H1 (cell line): ENCODE measurements around the gene FAF2. TPM values are rescaled to one million over a fixed set of nuclear protein-coding genes. Genes with fewer than 3 reads are reported as not detected.

ENCODE experiments used
- CTCF ChIA-PET: fragments of 300-600 bp; sonication (Branson Sonifier 250); formaldehyde crosslinking; loops from one replicate; lab custom pipeline; 2021; ENCODE audit not compliant: partially characterized antibody; lab: Charles Lee
- POLR2A ChIA-PET: fragments of 300-600 bp; sonication (Branson Sonifier 250); formaldehyde crosslinking; loops from one replicate; lab custom pipeline; 2021; ENCODE audit warnings: inconsistent platforms; ENCODE audit not compliant: partially characterized antibody; lab: Charles Lee
- DNase-seq, 2 experiments: peaks; one replicate each; pipeline versions ENCODE4 v3.0.0 to v3.0.0-alpha.2; 2010 to 2022; ENCODE audit warnings: low spot score in 2 of 2, low read depth in 1 of 2, mixed read lengths in 1 of 2
- FAIRE-seq: peaks from 2 replicates; lab custom pipeline; 2011; peaks lifted over from hg19 to GRCh38; lab: Jason Lieb, UNC
- H2AFZ ChIP-seq: 2 replicates; pipeline ENCODE4 v1.8.1; 2012; ENCODE audit warnings: low read length, inconsistent platforms
- H2AK5ac ChIP-seq: 2 replicates; pipeline ENCODE4 v1.6.1; 2013; ENCODE audit warnings: low read depth, low read length
- H2BK120ac ChIP-seq: replicated peaks from 2 replicates; pipeline ENCODE3; 2013; ENCODE audit warnings: low read depth, low read length, inconsistent platforms
- H2BK12ac ChIP-seq: 2 replicates; pipeline ENCODE4 v1.6.1; 2013; ENCODE audit warnings: low read depth, low read length
- H2BK15ac ChIP-seq: 2 replicates; pipeline ENCODE4 v1.6.1; 2013; ENCODE audit warnings: low read length
- H2BK20ac ChIP-seq: 2 replicates; pipeline ENCODE4 v1.6.1; 2013; ENCODE audit warnings: low read length
- H2BK5ac ChIP-seq: 2 replicates; pipeline ENCODE4 v1.6.1; 2013; ENCODE audit warnings: low read depth, low read length
- H3K14ac ChIP-seq: 2 replicates; pipeline ENCODE4 v1.6.1; 2013; ENCODE audit warnings: inconsistent platforms; ENCODE audit not compliant: insufficient read length
- H3K18ac ChIP-seq: 2 replicates; pipeline ENCODE4 v1.6.1; 2013; ENCODE audit warnings: low read length; ENCODE audit errors: extremely low read depth
- H3K23ac ChIP-seq: 2 replicates; pipeline ENCODE4 v1.6.1; 2013; ENCODE audit warnings: inconsistent platforms; ENCODE audit not compliant: insufficient read length
- H3K23me2 ChIP-seq: 2 replicates; pipeline ENCODE4 v1.6.1; 2013; ENCODE audit warnings: low read depth, low read length
- H3K27ac ChIP-seq: 2 replicates; pipeline ENCODE4 v1.6.1; 2011; ENCODE audit warnings: low read depth, low read length, inconsistent platforms
- H3K27me3 ChIP-seq, 4 experiments: replicated peaks in 1 of 4; 1 replicate in 1 of 4; 2 replicates in 3 of 4; pipeline versions ENCODE4 v1.6.1 to v1.8.1; 2011 to 2013; ENCODE audit warnings: low read length in 3 of 4, mild to moderate bottlenecking in 3 of 4, inconsistent platforms in 2 of 4, mixed read lengths in 2 of 4, moderate library complexity in 1 of 4; ENCODE audit not compliant: control insufficient read depth in 3 of 4, insufficient read depth in 3 of 4; ENCODE audit errors: extremely low read depth in 1 of 4
- H3K36me3 ChIP-seq, 4 experiments: 2 replicates each; pipeline versions ENCODE4 v1.6.1 to v1.8.1; 2011 to 2013; ENCODE audit warnings: mild to moderate bottlenecking in 4 of 4, low read length in 3 of 4, moderate library complexity in 2 of 4, control low read depth in 1 of 4, inconsistent platforms in 1 of 4; ENCODE audit not compliant: insufficient read depth in 4 of 4, control insufficient read depth in 2 of 4
- H3K4ac ChIP-seq: replicated peaks from 2 replicates; pipeline ENCODE3; 2013; ENCODE audit warnings: low read length, low read depth, mixed read lengths, inconsistent platforms; ENCODE audit not compliant: insufficient read length
- H3K4me1 ChIP-seq, 4 experiments: replicated peaks in 1 of 4; 1 replicate in 1 of 4; 2 replicates in 3 of 4; pipeline versions ENCODE4 v1.6.1 to v1.8.1; 2011 to 2013; ENCODE audit warnings: low read length in 3 of 4, inconsistent platforms in 2 of 4, mixed read lengths in 1 of 4; ENCODE audit not compliant: insufficient read depth in 4 of 4, control insufficient read depth in 3 of 4
- H3K4me2 ChIP-seq, 2 experiments: 2 replicates each; pipeline versions ENCODE4 v1.6.1 to v1.8.1; 2011 to 2013; ENCODE audit warnings: low read depth in 2 of 2, low read length in 2 of 2, control low read depth in 1 of 2, inconsistent platforms in 1 of 2, mild to moderate bottlenecking in 1 of 2; ENCODE audit not compliant: insufficient read depth in 1 of 2
- H3K4me3 ChIP-seq, 4 experiments: fragments of 200-600, 300-600 bp in 1 of 4; sonication (generic), shearing (Covaris generic), sonication (Bioruptor Twin) in 1 of 4; 2 replicates each; pipeline versions ENCODE4 v1.5.1 to v1.8.1; 2011 to 2016; ENCODE audit warnings: low read length in 4 of 4, low read depth in 3 of 4, control low read depth in 2 of 4, inconsistent platforms in 2 of 4, mild to moderate bottlenecking in 2 of 4, mixed read lengths in 1 of 4, moderate library complexity in 1 of 4; ENCODE audit not compliant: insufficient read depth in 2 of 4; ENCODE audit errors: extremely low read depth in 1 of 4
- H3K56ac ChIP-seq: replicated peaks from 2 replicates; pipeline ENCODE3; 2013; ENCODE audit warnings: low read depth, mild to moderate bottlenecking, mixed read lengths, low read length, inconsistent platforms; ENCODE audit not compliant: insufficient read length
- H3K79me1 ChIP-seq: 2 replicates; pipeline ENCODE4 v1.6.1; 2013; ENCODE audit warnings: low read depth, low read length, control low read depth
- H3K79me2 ChIP-seq, 2 experiments: 2 replicates each; pipeline versions ENCODE4 v1.6.1 to v1.8.1; 2012 to 2013; ENCODE audit warnings: low read length in 2 of 2, mild to moderate bottlenecking in 2 of 2, inconsistent platforms in 1 of 2; ENCODE audit not compliant: insufficient read depth in 2 of 2, control insufficient read depth in 1 of 2
- H3K9ac ChIP-seq, 4 experiments: replicated peaks in 1 of 4; 1 replicate in 1 of 4; 2 replicates in 3 of 4; pipeline versions ENCODE4 v1.6.1 to v1.8.1; 2011 to 2013; ENCODE audit warnings: low read depth in 3 of 4, low read length in 3 of 4, control low read depth in 2 of 4, mild to moderate bottlenecking in 2 of 4, moderate library complexity in 2 of 4, inconsistent platforms in 1 of 4; ENCODE audit errors: extremely low read depth in 1 of 4
- H3K9me3 ChIP-seq, 2 experiments: 2 replicates each; pipeline versions ENCODE4 v1.6.1 to v1.8.1; 2012 to 2013; ENCODE audit warnings: mild to moderate bottlenecking in 2 of 2, moderate library complexity in 2 of 2, control low read depth in 1 of 2, inconsistent platforms in 1 of 2, low read depth in 1 of 2, low read length in 1 of 2, mixed read lengths in 1 of 2; ENCODE audit not compliant: insufficient read depth in 2 of 2
- H4K20me1 ChIP-seq, 2 experiments: replicated peaks in 1 of 2; 2 replicates each; pipeline versions ENCODE3 to v1.8.1; 2011 to 2013; ENCODE audit warnings: inconsistent platforms in 2 of 2, low read length in 2 of 2, mild to moderate bottlenecking in 1 of 2; ENCODE audit not compliant: insufficient read depth in 2 of 2, control insufficient read depth in 1 of 2
- H4K5ac ChIP-seq: 2 replicates; pipeline ENCODE4 v1.6.1; 2013; ENCODE audit warnings: low read length, low read depth, mixed read lengths, inconsistent platforms; ENCODE audit not compliant: insufficient read length
- H4K8ac ChIP-seq: 2 replicates; pipeline ENCODE4 v1.8.0; 2013; ENCODE audit warnings: mild to moderate bottlenecking, moderate library complexity, low read length, inconsistent platforms; ENCODE audit not compliant: insufficient read depth; ENCODE audit errors: extremely low read depth
- H4K91ac ChIP-seq: replicated peaks from 2 replicates; pipeline ENCODE3; 2013; ENCODE audit warnings: low read length, mixed read lengths, inconsistent platforms; ENCODE audit not compliant: insufficient read length
- BCL11A ChIP-seq, 2 experiments: IDR thresholded peaks; one replicate each; pipeline ENCODE4 v1.6.1; 2011; ENCODE audit warnings: low read depth in 2 of 2, low read length in 2 of 2, mild to moderate bottlenecking in 2 of 2
- CEBPB ChIP-seq: IDR thresholded peaks from 2 replicates; pipeline ENCODE4 v1.6.1; 2012; ENCODE audit warnings: low read depth, low read length
- RNF2 ChIP-seq: fragments of 200-900, 300-1000 bp; sonication (generic); IDR thresholded peaks from 2 replicates; pipeline ENCODE4 v1.7.1; 2016; ENCODE audit warnings: borderline replicate concordance, low read depth, mild to moderate bottlenecking, antibody characterized with exemption, low read length; ENCODE audit not compliant: poor library complexity, severe bottlenecking; ENCODE audit errors: missing control alignments
- SAP30 ChIP-seq: fragments of 300-600 bp; sonication (generic); IDR thresholded peaks from 2 replicates; pipeline ENCODE4 v1.7.1; 2012; ENCODE audit warnings: low read length, moderate library complexity, mild to moderate bottlenecking, inconsistent platforms; ENCODE audit not compliant: insufficient read depth, insufficient replicate concordance
- SP1 ChIP-seq: IDR thresholded peaks from 2 replicates; pipeline ENCODE4 v1.6.1; 2011; ENCODE audit warnings: low read depth, low read length
- SRF ChIP-seq: IDR thresholded peaks from 2 replicates; pipeline ENCODE4 v1.6.1; 2011; ENCODE audit warnings: mild to moderate bottlenecking, low read depth, low read length, moderate library complexity
- TAF7 ChIP-seq: optimal IDR thresholded peaks from 2 replicates; pipeline ENCODE3; 2011; ENCODE audit warnings: low read depth, mild to moderate bottlenecking, inconsistent platforms, low read length, moderate library complexity, borderline replicate concordance
- YY1 ChIP-seq: IDR thresholded peaks from 2 replicates; pipeline ENCODE4 v1.6.1; 2011; ENCODE audit warnings: low read depth, mild to moderate bottlenecking, low read length
- WGBS, 2 experiments: shearing (Covaris generic) in 1 of 2; methylation state at CpG; one replicate each; pipeline versions ENCODE4 v1.1.6 to v1.1.7; 2013 to 2015; ENCODE audit warnings: low lambda C conversion rate in 2 of 2, mixed read lengths in 2 of 2, inconsistent platforms in 1 of 2, low coverage in 1 of 2, missing lambda C conversion rate in 1 of 2; ENCODE audit not compliant: insufficient replicate concordance in 2 of 2, insufficient coverage in 1 of 2, insufficient read length in 1 of 2; ENCODE audit errors: extremely low coverage in 1 of 2, missing lambda C conversion rate in 1 of 2; 5-methylcytosine and 5-hydroxymethylcytosine counted together
- polyA plus RNA-seq, 7 experiments: library from polyadenylated mRNA; depleted of rRNA in 3 of 7; stranded (reverse) in 5 of 7; unstranded in 2 of 7; fragments of >200 nt in 5 of 7; fragments of 200-250 nt in 2 of 7; gene quantifications; 1 replicate in 5 of 7; 2 replicates in 1 of 7; 4 replicates in 1 of 7; pipeline versions ENCODE4 v1.2.1 to v1.2.3, GENCODE V29; 2011 to 2013; ENCODE audit warnings: missing spikeins in 2 of 7, mixed read lengths in 2 of 7
- total RNA-seq: library from RNA; stranded (reverse); fragmentation: NEBNext Ultra II Directional; extraction: Animal tissue kit (Norgen Biotek cat#: 25700); gene quantifications from 2 replicates; pipeline ENCODE4 v1.2.1, GENCODE V29; 2021
- TF ChIP-seq, protein P1 (sequence below): IDR thresholded peaks from 2 replicates; pipeline ENCODE4 v1.6.1; 2011; ENCODE audit warnings: low read depth, mild to moderate bottlenecking, low read length; ENCODE audit not compliant: insufficient read depth

FAF2 gene
- total and polyA plus RNA-seq, 2 of the 8 experiments (the other 6 are each of a cell fraction or from before 2014, with no cell fraction given), result 20.8 to 35.8 TPM

DNA sequence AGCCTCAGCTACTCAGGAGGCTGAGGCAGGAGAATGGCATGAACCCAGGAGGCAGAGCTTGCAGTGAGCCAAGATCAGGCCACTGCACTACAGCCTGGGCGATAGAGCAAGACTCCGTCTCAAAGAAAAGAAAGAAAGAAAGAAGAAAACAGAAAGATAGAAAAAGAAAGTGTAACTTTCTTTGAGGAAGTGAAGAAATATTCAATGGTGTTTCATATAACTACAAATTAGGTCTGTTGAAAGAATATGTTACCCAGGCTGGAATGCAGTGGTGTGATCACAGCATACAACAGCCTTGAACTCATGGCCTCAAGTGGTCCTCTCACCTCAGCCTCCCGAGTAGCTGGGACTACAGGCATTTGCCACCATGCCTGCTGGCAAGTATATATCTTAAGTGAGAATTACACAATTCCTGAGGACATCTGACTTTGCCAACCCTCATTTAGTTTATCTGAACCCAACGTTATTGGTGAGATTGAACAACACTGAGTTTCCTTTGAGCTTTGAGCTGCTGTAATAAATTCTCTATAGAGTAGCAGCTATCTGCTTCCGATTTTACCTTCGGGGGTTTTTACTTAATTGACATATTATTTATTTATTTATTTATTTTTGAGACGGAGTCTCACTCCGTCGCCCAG lies 2.0 kb upstream of the FAF2 start:
- Histone ChIP-seq H3K56ac (no peak overlapping the region), H2BK120ac (no peak overlapping the region), H3K23me2 (peaks cover 12% of the 10 kb centered on the region), H2BK12ac (no peak overlapping the region), H2BK5ac (no peak overlapping the region), H3K9me3 (no peaks in the 10 kb centered on the region), H4K91ac (no peak overlapping the region), H3K18ac (no peak overlapping the region), H3K9ac (no peak overlapping the region), H3K4ac (no peak overlapping the region), H3K79me1 (0 out of 2 replicates have a peak, but pooled peaks cover 5% of the 10 kb centered on the region), H4K5ac (no peak overlapping the region), H4K20me1 (peaks cover 0 to 2% of the 10 kb centered on the region in 2 experiments), H2AK5ac (no peak overlapping the region), H3K79me2 (peaks cover 5 to 26% of the 10 kb centered on the region in 2 experiments), H3K36me3 (no peaks in the 10 kb centered on the region), H3K27me3 (no peaks in the 10 kb centered on the region), H4K8ac (no peak overlapping the region), H2BK15ac (no peak overlapping the region), H3K14ac (no peak overlapping the region), H3K4me2 (peak overlapping the region; percentile 76 to 87; a peak in 2 of 4 replicates), H2AFZ (no peak overlapping the region), H3K4me1 (peaks cover 2 to 9% (median 5%) of the 10 kb centered on the region in 4 experiments; a peak in 4 of 7 replicates), H2BK20ac (no peak overlapping the region), H3K4me3 (no peak overlapping the region), H3K27ac (no peak overlapping the region), H3K23ac (no peak overlapping the region)
- ChIA-PET POLR2A (interaction anchor here (1.2 to 2.7 kb wide), 3 partner anchors 39 to 97 kb away, joined by 3 to 24 read pairs (median 4); partner anchors contain the start of gene RNF44), CTCF (interaction anchor here (0.8 to 1.3 kb wide), 2 partner anchors 19 to 31 kb away, joined by 3 to 7 read pairs; no protein-coding TSS in a partner anchor)
- DNase-seq (no peak), FAIRE-seq (no peak)
- TF ChIP-seq TAF7, result no peak
- no peak for TF ChIP-seq SAP30
- no peak for TF ChIP-seq SP1
- TF ChIP-seq BCL11A (IDR thresholded peaks at IDR 0.05; ENCODE audit: low read depth in 2 of 2, low read length in 2 of 2), result no peak
- TF ChIP-seq, protein P1, sequence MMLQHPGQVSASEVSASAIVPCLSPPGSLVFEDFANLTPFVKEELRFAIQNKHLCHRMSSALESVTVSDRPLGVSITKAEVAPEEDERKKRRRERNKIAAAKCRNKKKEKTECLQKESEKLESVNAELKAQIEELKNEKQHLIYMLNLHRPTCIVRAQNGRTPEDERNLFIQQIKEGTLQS, result no peak
- TF ChIP-seq CEBPB, result no peak
- no peak for TF ChIP-seq SRF
- no peak for TF ChIP-seq YY1
- no peak for TF ChIP-seq RNF2
- 90% methylated on average over 9 of the region's 9 CpGs; no CpG with 5 or more reads in 1 of the 2 experiments for WGBS, 2 experiments
